Activated CD8-positive, alpha-beta memory T cell treated with anti-CD3 and anti-CD28 coated beads, Interleukin-2, amount 50 U/mL, for 1 hour (primary cell): Measurements from ENCODE around the gene CLEC18C.
"Not testable (repeated sequence)": the region's sequence is repeated elsewhere in the genome, so short reads cannot be mapped to it uniquely, and the experiment has no call there.

Source experiments
- DNase-seq: peaks from one replicate; pipeline ENCODE4 v3.0.0-alpha.2; 2020; ENCODE audit errors: extremely low read depth

CLEC18C gene

DNA sequence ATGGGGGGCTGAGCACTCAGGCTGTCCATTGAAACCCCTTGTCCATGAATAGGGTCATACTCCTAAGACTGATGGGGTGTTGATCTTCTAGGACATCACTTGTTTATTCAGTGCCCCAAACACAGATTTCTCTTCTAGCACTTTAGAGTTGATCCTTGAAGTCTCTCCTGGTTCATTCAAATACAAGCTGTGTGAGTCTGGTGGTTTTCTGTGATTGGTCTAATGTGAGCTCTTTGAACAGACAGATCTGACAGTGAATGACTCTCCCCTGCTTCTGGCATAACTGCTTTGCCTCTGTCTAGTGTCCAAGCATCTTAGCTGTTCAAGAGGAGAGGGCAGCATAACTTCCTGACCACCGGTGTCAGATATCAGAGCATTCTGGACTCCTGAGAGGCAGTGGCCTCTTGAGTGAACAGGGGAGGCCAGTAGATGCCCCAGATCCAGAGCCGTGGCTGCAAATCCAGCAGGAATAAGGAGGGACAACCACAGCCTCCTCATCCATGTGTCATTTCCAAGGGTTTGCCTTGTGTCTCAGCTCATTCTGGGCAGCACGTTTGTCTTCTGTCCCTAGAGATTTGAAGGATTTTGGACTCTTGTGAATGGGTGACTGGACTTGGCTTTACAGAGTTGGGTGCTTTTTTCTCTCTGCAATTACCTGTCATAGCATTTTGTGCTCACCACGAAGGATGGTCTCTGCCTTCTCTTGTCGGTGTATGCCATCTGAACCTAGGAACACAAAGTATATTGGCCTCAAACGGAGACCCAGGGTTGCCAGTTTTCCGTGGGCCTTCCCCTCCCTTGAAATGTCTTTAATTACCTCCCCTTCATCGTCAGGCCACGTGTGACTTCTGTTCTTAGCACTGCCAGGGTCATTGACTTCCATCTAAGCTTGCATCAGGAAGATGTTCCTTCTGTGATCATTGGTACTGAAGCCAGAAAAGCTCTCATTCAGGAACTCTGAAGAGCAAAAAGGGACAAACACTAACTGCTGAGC is 13.9 kb upstream of the CLEC18C start:
- DNase-seq = no peak

DNA sequence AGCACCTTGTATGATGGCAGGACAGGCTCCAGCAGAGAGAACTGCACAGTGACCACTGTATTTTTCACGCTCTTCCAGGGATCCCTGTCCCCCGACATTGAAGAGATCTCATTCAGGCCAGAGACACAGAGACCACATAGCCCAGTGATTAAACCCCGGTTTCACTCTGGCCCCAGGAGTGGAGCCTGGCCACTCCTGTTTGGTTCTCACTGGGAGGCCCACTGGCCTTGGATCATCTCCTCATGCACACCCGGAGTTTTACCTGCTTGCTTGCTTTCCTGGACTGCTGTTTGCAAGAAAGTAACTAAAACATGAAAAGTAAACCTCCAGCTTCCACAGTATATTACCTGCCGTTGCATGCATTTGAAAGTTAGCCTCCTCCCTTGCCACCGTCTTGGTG is 13.2 kb upstream of the CLEC18C start:
- no peak for DNase-seq

DNA sequence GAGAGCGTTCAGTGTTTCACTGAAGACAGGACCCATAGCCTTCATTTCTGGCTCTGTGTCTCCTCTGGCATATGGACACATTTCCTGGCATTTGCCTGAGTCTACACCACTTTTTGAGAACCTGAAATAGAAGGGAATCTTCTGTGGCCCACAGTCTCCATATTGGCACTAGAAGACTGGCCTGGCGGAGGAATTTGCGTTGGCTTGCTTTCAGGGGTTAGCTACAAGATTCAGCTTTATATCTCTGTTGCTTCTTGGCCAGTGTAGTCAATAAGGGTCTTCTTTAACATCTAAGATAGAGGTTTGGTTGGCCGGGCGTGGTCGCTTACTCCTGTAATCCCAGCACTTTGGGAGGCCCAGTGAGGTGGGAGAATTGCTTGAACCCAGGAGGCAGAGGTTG is 12.8 kb upstream of the CLEC18C start:
- DNase-seq = no peak

DNA sequence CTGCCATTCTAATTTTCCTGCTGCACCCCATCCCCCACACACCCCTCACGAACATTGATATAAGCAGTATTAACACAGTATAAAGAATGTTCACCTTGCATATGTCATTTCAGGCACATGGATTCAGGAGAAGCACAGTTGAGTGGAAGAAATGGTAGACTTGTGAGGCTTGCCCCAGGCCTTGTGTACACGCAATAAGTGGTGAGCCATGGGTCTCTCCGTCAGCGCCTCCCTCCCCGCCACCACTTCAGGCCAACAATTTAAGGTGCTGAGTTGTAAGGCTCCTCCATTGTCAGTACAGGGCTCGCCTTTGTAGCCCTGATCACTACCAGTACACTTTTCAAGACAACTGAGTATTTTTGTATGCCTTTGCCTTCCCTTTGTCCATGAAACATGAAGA is 12.2 kb upstream of the CLEC18C start:
- DNase-seq = no peak

DNA sequence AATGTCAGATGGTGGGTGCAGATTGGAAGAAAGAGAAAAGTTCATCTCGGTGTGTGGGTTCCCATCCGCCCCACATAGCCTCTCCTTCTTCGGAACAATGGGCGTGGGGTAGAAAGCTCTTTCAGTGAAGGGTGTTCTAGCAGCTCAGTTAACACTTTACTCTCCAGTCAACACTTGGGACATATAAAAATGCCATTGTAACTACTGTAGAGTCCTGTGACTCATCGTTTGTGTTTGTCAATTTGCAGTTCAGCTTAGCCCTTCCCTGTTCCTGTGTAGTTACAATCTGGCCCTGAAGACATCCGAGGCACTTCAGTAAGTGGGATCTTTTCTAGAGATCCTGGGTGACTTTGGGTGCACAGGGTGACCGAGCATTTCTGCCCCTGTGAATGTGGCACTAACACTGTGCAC is 11.5 kb upstream of the CLEC18C start:
- no peak for DNase-seq

DNA sequence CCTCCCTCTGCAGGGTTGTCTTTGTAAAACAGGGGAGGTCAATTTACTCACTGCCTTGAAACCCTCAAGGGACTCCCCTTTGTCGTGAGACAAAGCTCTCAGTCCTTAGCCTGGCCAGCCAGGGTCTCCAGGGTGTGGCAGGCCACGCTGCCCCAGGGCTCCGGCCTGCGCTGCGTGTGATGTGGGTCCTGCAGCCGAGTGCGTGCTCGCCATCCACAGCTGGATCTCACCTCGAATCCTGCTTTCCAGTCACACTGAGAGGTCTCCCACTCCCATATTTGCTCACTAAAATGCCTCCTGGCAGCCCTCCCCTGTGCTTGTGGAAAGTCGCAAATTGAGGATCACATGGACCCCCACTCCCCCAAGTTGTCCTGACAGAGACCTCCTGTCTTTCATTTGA is 10.0 kb upstream of the CLEC18C start:
- no peak for DNase-seq

DNA sequence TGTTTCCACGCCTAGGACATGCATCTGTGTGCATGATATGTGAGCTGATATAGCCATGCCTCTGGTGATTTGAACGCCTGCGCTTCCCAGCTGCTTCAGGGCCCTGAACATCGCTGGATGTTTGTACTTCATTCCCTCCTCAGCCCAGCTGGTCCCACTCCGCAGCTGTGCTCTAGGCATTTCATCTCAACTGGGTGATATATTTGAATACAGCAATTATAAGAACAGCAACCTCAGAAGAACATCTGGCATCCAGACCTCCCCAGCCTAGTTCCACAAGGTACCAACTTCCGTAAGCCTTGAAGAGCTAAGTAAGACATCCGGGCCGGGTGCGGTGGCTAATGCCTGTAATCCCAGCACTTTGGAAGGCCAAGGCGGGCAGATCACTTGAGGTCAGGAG is 6.9 kb upstream of the CLEC18C start:
- DNase-seq = not testable (repeated sequence)

DNA sequence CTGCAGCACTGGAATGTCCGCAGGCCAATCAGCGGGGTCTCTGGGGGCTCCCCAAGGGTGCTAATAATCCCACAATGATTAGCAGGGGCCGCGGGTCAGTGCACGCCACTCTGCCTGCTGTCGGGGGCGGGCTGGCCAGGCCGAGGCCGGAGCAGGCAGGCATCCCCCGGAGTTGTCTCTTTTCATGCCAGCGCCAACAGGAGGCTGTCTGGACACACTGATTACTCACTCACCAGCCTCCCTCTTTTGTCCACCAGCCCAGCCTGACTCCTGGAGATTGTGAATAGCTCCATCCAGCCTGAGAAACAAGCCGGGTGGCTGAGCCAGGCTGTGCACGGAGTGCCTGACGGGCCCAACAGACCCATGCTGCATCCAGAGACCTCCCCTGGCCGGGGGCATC is 329 bp downstream of the CLEC18C start:
- not testable (repeated sequence) for DNase-seq

DNA sequence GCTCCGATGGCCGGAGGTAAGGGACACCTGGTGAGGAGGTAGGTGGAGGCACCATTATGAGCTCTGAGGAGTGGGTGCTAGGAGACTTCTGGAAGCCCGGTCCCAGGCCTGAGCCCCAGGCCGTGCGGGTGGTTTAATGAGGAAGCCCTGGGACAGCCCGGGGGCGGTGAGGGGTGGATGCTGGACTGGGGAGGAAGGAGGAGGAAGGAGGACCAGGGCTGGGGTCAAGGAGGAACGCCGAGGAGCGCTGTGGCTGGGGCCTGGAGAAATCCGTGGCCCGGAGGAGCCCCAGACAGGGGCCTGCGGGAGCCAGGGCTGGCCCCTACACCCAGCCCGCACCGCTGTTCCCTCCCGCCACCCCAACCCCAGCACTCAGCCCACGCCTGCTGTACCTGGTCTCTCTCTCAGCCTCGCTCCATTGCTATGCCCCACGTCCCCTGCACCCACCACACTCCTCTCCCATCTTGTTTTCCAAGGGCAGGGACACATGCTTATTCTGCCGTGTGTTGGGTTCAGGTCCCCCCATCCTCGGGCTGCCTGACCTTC is 873 bp downstream of the CLEC18C start:
- not testable (repeated sequence) for DNase-seq

DNA sequence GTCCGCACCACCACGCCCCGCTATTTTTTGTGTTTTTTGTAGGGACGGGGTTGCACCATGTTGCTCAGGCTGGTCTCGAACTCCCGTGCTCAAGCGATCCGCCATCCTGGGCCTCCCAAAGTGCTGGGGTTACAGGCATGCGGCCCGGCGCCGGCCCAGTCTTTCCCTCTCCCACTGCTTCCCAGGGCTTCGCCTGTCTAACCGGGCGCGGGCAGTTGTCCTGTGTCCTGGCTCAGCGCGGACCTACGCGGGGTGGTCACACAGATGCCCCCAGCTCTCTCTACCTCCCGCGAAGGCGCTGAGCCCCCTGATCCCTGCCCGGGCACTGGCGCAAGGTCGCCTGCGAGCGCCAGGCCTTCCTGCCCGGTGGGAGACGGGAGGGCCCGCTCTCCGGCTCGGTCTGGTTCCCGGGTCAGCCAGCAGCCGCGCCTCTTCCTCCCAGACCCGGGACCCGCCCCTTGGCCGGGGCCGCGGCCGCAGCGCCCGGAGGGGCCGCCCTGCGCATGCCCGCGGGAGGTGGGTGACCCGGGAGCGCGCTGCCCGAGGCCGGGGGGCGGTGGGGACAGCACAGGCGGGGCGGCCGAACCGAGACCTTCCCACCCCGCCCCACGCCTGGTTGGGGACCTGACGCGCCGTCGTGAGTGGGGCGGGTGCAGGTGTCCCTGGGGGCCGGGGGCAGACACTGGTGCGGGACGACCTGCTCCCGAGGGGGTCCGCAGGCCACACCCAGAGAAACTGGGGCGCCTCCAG is 14.4 kb downstream of the CLEC18C start:
- DNase-seq = not testable (repeated sequence)

DNA sequence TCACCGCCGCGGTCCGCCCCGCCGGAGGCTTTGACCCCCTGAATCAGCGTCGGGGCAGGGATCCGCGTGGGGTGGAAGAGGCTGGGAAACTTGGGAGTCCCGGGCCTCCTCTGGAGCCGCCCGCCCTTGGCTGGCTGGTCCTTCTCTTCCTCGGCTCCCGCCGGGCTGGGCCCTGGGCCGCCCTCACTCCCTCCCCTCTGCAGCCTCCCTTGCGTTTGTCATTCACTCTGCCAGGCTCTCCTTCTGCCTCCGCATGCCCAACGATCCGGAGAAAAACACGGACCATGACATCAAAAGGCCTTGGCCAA is 15.0 kb downstream of the CLEC18C start:
- DNase-seq = not testable (repeated sequence)

DNA sequence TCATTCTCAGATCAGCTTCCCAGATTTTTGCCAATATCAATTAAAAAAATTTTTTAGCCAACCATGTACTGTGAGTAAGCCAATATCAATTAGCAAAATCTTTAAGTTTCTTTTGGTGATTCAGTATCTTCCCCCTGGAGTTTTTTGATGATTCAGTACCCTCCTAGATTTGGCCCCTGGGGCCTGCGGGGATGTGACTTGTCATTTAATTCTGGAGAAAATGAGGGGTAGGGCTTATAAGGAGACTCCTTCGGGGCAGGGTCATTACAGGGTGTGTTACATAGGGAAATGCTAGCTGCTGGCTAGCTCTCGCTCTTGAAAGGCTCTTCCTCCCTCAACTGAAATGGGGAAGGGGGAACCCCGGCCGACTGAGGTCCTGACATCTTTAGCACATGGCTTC is 17.0 kb downstream of the CLEC18C start:
- not testable (repeated sequence) for DNase-seq

DNA sequence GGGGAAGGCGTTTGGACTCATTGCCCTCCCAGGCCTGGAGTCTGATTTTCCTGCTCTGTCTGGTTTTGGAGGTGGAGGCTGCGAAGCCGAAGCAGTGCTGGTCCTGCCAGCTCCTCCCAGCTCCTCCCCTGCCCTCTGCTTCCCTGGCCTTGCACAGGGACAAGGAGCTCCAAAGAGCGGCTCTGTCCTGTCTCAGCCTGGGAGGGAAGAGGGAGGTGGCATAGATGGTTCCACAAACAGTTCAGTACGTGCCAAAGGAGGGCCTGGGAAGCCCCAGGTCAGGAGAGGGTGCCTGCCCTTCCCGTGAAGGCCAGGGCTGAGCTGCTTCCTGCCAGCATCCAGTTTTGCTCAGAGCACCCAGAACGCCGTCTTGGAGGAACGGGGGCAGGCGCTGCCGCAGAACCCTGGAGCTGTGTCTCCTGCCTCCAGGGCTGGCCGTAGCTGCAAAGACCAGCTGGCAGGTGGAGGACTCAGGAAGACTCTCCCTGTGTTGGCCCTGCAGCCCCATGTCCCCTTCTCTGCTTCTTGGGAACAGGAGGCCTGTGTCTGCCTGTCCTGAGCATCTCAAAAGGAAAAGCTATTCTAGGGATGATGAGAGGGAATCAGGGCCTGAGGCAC is 23.2 kb downstream of the CLEC18C start:
- DNase-seq = not testable (repeated sequence)

DNA sequence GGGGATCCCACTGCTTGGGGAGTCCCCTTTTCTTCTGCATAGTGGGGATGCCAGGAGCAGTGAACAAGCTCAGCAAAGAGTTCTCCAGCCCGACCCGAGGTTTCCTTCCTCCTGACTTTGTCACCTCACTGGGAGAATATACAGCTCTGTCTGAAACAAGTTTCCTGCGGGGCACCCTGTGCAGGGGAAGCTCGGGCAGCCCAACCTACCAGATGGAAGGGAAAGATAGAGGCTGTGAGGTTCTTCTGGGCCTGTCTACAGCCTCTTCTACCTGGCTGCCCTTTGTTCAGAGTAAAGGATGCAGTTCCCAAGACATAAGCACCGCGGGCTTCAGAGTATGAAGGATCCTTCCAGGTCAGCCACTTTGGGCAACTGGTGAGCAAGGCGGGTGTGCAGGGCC is 24.0 kb downstream of the CLEC18C start:
- DNase-seq = not testable (repeated sequence)

DNA sequence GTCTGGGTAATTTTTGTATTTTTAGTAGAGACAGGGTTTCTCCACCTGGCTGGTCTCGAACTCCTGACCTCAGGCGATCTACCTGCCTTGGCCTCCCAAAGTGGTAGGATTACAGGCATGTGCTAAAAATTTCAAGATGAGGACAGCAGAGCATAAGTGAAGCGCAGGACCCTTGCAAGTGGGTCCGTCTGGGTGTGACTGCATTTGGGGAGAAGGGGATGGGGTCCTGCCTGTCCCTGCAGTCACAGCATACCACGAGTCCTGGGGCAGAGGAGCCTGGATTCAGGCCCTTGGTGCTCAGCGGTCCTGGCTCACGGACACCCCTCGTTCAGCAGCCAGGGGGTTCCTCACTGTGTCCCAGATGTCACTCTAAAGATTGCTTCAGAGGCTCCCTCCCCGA is 24.6 kb downstream of the CLEC18C start:
- DNase-seq = not testable (repeated sequence)

DNA sequence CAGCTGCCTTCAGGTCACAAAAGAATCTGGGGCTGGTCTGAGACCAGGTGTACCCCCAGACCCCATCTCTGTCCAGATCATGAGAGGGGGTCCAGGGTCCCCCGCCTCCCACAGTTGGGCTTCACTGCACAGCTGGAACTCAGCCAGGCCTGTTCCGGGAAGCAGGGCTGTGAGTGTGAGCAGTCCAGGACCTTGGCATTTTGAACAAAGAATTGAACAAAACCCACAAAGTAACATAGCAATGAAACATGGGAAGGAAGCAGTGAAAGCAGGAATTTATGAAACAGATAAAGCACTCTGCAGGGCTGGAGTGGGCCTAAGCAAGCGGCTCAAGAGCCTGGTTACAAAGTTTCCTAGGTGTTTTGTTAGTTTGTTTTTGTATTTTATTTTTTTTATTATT is 25.1 kb downstream of the CLEC18C start:
- not testable (repeated sequence) for DNase-seq

DNA sequence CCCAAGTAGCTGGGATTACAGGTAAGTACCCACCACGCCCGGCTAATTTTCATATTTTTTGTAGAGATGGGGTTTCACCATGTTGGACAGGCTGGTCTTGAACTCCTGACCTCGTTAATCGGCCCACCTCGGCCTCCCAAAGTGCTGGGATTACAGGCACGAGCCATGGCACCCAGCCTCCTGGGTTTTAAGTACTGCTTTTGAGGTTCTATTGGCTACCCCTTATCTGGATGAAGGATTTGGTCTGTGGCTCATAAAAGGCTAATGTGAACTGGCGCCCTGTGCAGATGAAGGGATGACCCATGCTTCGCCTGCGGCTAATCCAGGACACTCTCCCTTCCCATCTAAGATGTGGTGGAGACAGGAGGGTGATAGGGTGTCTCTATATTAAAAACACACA is 25.6 kb downstream of the CLEC18C start:
- DNase-seq = not testable (repeated sequence)

DNA sequence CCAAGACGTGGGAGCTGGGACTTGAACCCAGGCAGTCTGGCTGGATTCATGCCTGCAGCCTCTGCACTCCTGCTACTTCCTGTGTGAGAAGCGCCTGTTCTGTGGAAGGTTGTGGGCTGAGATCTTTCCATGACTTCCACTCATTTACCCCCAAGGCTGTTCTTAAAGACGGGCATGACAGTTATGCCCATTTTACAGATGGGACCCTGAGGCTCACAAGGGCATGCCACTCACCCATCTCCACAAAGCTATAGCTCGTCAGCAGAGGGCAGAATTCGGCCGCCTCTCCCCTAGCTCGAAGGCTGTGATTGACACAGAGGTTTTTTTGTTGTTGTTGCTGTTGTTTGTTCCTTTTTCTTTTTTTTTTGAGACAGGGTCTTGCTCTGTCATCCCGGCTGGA is 26.5 kb downstream of the CLEC18C start:
- DNase-seq = not testable (repeated sequence)

DNA sequence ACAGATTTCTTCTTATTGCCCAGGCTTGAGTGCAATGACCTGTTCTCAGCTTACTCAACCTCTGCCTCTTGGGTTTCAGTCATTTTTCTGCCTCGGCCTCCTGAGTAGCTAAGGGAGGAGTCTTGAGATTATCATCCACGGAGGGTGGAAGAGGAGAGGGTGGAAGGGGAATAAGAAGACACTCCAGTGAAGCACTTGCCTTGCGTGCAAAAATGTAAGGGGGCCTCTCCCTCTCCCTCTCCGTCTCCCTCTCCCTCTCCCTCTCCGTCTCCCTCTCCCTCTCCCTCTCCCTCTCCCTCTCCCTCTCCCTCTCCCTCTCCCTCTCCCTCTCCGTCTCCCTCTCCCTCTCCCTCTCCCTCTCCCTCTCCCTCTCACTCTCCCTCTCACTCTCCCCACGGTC is 29.9 kb downstream of the CLEC18C start:
- DNase-seq = not testable (repeated sequence)

DNA sequence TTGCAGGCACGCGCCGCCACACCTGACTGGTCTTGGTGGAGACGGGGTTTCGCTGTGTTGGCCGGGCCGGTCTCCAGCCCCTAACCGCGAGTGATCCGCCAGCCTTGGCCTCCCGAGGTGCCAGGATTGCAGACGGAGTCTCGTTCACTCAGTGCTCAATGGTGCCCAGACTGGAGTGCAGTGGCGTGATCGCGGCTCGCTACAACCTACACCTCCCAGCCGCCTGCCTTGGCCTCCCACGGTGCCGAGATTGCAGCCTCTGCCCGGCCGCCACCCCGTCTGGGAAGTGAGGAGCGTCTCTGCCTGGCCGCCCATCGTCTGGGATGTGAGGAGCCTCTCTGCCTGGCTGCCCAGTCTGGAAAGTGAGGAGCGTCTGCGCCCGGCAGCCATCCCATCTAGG is 30.4 kb downstream of the CLEC18C start:
- not testable (repeated sequence) for DNase-seq

DNA sequence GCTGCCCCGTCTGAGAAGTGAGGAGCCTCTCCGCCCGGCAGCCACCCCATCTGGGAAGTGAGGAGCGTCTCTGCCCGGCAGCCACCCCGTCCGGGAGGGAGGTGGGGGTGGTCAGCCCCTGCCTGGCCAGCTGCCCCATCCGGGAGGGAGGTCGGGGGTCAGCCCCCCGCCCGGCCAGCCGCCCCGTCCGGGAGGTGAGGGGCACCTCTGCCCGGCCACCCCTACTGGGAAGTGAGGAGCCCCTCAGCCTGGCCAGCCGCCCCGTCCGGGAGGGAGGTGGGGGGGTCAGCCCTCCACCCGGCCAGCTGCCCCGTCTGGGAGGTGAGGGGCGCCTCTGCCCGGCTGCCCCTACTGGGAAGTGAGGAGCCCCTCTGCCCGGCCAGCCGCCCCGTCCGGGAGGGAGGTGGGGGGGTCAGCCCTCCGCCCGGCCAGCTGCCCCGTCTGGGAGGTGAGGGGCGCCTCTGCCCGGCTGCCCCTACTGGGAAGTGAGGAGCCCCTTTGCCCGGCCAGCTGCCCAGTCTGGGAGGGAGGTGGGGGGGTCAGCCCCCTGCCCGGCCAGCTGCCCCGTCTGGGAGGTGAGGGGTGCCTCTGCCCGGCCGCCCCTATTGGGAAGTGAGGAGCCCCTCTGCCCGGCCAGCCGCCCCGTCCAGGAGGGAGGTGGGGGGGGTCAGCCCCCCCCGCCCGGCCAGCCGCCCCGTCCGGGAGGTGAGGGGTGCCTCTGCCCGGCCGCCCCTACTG is 31.2 kb downstream of the CLEC18C start:
- DNase-seq = not testable (repeated sequence)
